ENCODE measurements around the gene ZNF740.

GRCh38 chr12:53231671-53231920 is 51.1 kb downstream of the ZNF740 start:
- TF ChIP-seq YY2 (tag by site-specific recombination; IDR thresholded peaks at IDR 0.05) (no peak), ZNF768 (tag by site-specific recombination; IDR thresholded peaks at IDR 0.05) (no peak), ZNF704 (tag by site-specific recombination; IDR thresholded peaks at IDR 0.05) (no peak), ZNF626 (tag by site-specific recombination; IDR thresholded peaks at IDR 0.05) (no peak), YY1 (tag by site-specific recombination; IDR thresholded peaks at IDR 0.05) (no peak), ZXDB (tag by site-specific recombination; IDR thresholded peaks at IDR 0.05) (0 out of 2 replicates have a peak, but pooled peaks have one; percentile 16), TSHZ1 (tag by site-specific recombination; IDR thresholded peaks at IDR 0.05; ENCODE audit: borderline replicate concordance) (no peak)
- TF ChIP-seq, protein P1, sequence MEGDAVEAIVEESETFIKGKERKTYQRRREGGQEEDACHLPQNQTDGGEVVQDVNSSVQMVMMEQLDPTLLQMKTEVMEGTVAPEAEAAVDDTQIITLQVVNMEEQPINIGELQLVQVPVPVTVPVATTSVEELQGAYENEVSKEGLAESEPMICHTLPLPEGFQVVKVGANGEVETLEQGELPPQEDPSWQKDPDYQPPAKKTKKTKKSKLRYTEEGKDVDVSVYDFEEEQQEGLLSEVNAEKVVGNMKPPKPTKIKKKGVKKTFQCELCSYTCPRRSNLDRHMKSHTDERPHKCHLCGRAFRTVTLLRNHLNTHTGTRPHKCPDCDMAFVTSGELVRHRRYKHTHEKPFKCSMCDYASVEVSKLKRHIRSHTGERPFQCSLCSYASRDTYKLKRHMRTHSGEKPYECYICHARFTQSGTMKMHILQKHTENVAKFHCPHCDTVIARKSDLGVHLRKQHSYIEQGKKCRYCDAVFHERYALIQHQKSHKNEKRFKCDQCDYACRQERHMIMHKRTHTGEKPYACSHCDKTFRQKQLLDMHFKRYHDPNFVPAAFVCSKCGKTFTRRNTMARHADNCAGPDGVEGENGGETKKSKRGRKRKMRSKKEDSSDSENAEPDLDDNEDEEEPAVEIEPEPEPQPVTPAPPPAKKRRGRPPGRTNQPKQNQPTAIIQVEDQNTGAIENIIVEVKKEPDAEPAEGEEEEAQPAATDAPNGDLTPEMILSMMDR (tag by site-specific recombination; IDR thresholded peaks at IDR 0.05): 0 out of 2 replicates have a peak, but pooled peaks have one; percentile 16
